ENCODE measurements around the gene PRRX2. TPM values are rescaled to one million over a fixed set of nuclear protein-coding genes. Genes with fewer than 3 reads are reported as not detected.
A peak's percentile ranks its signal among the peaks of the same experiment; 100 is the strongest.

The PRRX2 gene
- total RNA-seq, 1 experiment from 2014 or later: 12.7 TPM

DNA sequence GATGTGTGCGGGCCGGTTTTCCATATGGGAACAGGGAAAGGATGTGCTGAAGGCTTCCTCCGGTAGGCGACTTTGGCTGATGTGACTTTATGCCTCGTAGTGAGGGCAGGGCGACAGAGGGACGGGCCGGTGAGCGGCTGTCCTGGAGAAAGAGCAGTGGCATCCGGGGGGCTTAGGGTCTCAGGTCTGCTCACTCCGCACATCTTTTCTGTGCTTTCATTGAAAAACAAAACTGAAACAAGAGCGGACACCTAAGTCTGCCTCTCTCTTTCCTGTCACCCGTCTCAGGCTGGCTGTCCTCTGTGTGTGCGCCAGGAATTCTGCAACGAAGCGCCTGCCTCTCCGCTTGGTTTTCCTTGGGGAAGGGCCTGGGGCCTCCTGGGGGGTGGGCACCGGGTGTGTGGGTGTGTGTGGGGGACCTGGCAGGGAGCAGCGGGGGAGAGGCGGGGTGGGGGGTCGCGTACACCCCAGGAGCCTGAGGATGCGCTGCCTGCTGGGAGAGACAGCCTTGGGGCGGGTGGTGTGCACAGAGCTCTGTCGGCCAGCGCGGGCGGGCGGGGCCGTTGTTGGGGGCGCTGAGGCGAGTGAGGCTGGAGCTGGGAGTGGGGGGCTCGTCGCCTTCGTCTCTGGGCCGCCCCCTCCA lies 580 bp upstream of the PRRX2 start:
- POLR2A ChIA-PET (ENCODE audit: low non-redundant PET): no interaction called here
- Histone ChIP-seq H3K36me3 (ENCODE audit: insufficient read depth, low read length, poor library complexity, severe bottlenecking) (no peaks in the 10 kb centered on the region), H3K4me1 (ENCODE audit: insufficient read depth, low read length, poor library complexity, severe bottlenecking) (peaks cover 28% of the 10 kb centered on the region), H3K27me3 (replicated peaks; ENCODE audit: insufficient read depth, low read depth, low read length, poor library complexity) (no peaks in the 10 kb centered on the region), H3K27ac (ENCODE audit: low read depth, low read length, poor library complexity, severe bottlenecking) (peak overlapping the region; percentile 47), H3K4me3 (ENCODE audit: low read depth, low read length, poor library complexity, severe bottlenecking) (peak overlapping the region; percentile 54), H3K9me3 (ENCODE audit: low read depth, low read length, poor library complexity, severe bottlenecking) (no peaks in the 10 kb centered on the region)
- TF ChIP-seq EZH2 (IDR thresholded peaks at IDR 0.05; ENCODE audit: borderline replicate concordance, low read depth, low read length, poor library complexity, severe bottlenecking): no peak
- intact Hi-C loops (cut with micrococcal nuclease; ENCODE audit: unreplicated experiment): no loop called here
- CTCF ChIA-PET: interaction anchor here (0.5 kb wide), 1 partner anchor 238 kb away, joined by 3 read pairs; no protein-coding TSS in a partner anchor
- no TSS peak for BruUV-seq (replicated peaks)
- no peak for DNase-seq (ENCODE audit: low spot score)

DNA sequence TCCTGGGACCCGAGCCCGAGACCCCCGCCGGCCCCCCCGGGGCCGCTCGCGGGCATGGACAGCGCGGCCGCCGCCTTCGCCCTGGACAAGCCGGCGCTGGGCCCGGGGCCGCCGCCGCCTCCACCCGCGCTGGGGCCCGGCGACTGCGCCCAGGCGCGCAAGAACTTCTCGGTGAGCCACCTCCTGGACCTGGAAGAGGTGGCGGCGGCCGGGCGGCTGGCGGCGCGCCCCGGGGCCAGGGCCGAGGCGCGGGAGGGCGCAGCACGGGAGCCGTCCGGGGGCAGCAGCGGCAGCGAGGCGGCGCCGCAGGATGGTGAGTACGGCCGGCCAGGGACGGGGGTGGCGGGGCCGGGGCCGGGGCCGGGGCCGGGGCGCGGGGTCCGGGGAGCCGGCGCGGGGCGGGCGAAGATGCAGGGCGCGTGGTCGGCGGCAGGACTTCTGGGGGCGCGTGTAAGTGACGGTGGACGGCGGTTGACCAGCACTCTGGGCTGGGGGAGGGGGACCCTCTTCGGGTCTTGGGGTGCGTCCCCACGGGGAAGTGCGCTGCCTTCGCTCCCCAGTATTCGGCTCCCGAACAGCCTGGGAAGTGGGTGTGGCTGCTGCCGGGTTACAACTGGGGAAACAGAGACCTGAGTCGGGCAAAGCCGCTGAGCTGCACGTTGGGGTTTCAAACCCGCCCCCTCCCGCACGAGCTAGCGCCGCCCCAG lies 520 bp downstream of the PRRX2 start:
- CTCF ChIA-PET: interaction anchor here (0.6 to 0.7 kb wide), 2 partner anchors 61 to 845 kb away, joined by 3 read pairs; no protein-coding TSS in a partner anchor

DNA sequence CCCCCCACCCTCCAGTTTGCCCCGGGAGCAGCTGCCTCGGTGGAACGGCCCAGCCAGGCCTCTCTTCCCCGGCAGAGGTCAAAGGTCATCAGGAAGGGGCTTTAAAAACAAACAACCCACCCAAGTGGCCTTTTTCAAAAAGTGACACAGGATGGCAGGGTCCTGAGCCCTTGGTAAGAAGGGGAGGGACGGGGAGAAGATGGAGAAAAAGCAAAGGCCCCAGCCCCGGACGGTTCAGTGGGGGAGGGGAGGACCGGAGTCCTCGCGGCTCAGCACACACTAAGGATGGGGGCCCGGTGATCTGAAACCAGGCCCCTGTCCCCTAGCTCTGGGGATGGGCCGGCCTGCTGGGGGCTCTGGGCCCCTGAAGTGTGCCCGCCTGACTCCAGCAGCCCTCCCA lies 1.1 kb downstream of the PRRX2 start:
- Histone ChIP-seq H3K36me3 (ENCODE audit: insufficient read depth, low read length, poor library complexity, severe bottlenecking) (no peaks in the 10 kb centered on the region), H3K27me3 (replicated peaks; ENCODE audit: insufficient read depth, low read depth, low read length, poor library complexity) (no peaks in the 10 kb centered on the region), H3K4me3 (ENCODE audit: low read depth, low read length, poor library complexity, severe bottlenecking) (peak overlapping the region; percentile 54), H3K27ac (ENCODE audit: low read depth, low read length, poor library complexity, severe bottlenecking) (no peak overlapping the region), H3K4me1 (ENCODE audit: insufficient read depth, low read length, poor library complexity, severe bottlenecking) (peaks cover 45% of the 10 kb centered on the region), H3K9me3 (ENCODE audit: low read depth, low read length, poor library complexity, severe bottlenecking) (no peaks in the 10 kb centered on the region)
- DNase-seq (ENCODE audit: low spot score): no peak
- ChIA-PET POLR2A (ENCODE audit: low non-redundant PET) (no interaction called here), CTCF (no interaction called here)
- intact Hi-C loops (cut with micrococcal nuclease; ENCODE audit: unreplicated experiment): no loop called here
- no TSS peak for BruUV-seq (replicated peaks)
- TF ChIP-seq, protein P1, sequence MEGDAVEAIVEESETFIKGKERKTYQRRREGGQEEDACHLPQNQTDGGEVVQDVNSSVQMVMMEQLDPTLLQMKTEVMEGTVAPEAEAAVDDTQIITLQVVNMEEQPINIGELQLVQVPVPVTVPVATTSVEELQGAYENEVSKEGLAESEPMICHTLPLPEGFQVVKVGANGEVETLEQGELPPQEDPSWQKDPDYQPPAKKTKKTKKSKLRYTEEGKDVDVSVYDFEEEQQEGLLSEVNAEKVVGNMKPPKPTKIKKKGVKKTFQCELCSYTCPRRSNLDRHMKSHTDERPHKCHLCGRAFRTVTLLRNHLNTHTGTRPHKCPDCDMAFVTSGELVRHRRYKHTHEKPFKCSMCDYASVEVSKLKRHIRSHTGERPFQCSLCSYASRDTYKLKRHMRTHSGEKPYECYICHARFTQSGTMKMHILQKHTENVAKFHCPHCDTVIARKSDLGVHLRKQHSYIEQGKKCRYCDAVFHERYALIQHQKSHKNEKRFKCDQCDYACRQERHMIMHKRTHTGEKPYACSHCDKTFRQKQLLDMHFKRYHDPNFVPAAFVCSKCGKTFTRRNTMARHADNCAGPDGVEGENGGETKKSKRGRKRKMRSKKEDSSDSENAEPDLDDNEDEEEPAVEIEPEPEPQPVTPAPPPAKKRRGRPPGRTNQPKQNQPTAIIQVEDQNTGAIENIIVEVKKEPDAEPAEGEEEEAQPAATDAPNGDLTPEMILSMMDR (conservative IDR thresholded peaks at IDR 0.05; ENCODE audit: low read depth, low read length): no peak
- TF ChIP-seq EZH2 (IDR thresholded peaks at IDR 0.05; ENCODE audit: borderline replicate concordance, low read depth, low read length, poor library complexity, severe bottlenecking): no peak

More for the DNA sequence above, 520 bp downstream of the PRRX2 start:
- intact Hi-C loops (cut with micrococcal nuclease; ENCODE audit: unreplicated experiment): no loop called here
- BruUV-seq (replicated peaks): no TSS peak
- H3K4me1 ChIP-seq (ENCODE audit: insufficient read depth, low read length, poor library complexity, severe bottlenecking): peaks cover 39% of the 10 kb centered on the region
- peak overlapping the region; percentile 54 for H3K4me3 ChIP-seq (ENCODE audit: low read depth, low read length, poor library complexity, severe bottlenecking)
- POLR2A ChIA-PET (ENCODE audit: low non-redundant PET): no interaction called here
- TF ChIP-seq, protein P1 (conservative IDR thresholded peaks at IDR 0.05; ENCODE audit: low read depth, low read length): no peak
- TF ChIP-seq EZH2 (IDR thresholded peaks at IDR 0.05; ENCODE audit: borderline replicate concordance, low read depth, low read length, poor library complexity, severe bottlenecking): no peak
- H3K27ac ChIP-seq (ENCODE audit: low read depth, low read length, poor library complexity, severe bottlenecking): peak overlapping the region; percentile 42
- no peaks in the 10 kb centered on the region for H3K9me3 ChIP-seq (ENCODE audit: low read depth, low read length, poor library complexity, severe bottlenecking)
- DNase-seq (ENCODE audit: low spot score): no peak
- no peaks in the 10 kb centered on the region for H3K36me3 ChIP-seq (ENCODE audit: insufficient read depth, low read length, poor library complexity, severe bottlenecking)
- H3K27me3 ChIP-seq (replicated peaks; ENCODE audit: insufficient read depth, low read depth, low read length, poor library complexity): no peaks in the 10 kb centered on the region
